HCT116 (cell line): ENCODE results near the gene PPP1R14B. TPM values are rescaled to one million over a fixed set of nuclear protein-coding genes. Genes with fewer than 3 reads are reported as not detected.

Experiments
- ATAC-seq: fragments of 200-7000 bp; cut with Tn5 transposase; 2 replicates; pipeline ENCODE4 v1.9.1; 2020; ENCODE audit warnings: mild to moderate bottlenecking, moderate library complexity
- BruUV-seq: library from RNA; stranded (reverse); fragments of 400-500 nt; replicated peaks from 2 replicates; lab custom pipeline; 2021; lab: Mats Ljungman, UMichigan
- CTCF ChIA-PET: fragments of 300-600 bp; sonication (Branson Sonifier 250); formaldehyde crosslinking; loops from one replicate; lab custom pipeline; 2021; ENCODE audit warnings: antibody characterized with exemption; lab: Charles Lee
- POLR2A ChIA-PET: fragments of 300-600, 350-600 bp; sonication (Branson Sonifier 250); formaldehyde crosslinking; loops from one replicate; lab custom pipeline; 2021; ENCODE audit warnings: antibody characterized with exemption; lab: Charles Lee
- RAD21 ChIA-PET, 2 experiments: fragments of 300-600 bp; sonication (Branson Sonifier 250); formaldehyde crosslinking; loops; one replicate each; lab custom pipeline; 2023; ENCODE audit warnings: low total read pairs in 2 of 2; ENCODE audit not compliant: uncharacterized antibody in 2 of 2, unreplicated experiment in 2 of 2, low non-redundant PET in 1 of 2; lab: Charles Lee
- DNase-seq: peaks from one replicate; pipeline ENCODE4 v3.0.0-alpha.2; 2010; ENCODE audit warnings: low read depth, low spot score
- H2AFZ ChIP-seq: fragments of 200-600 bp; shearing (Covaris generic), sonication (generic); 2 replicates; pipeline ENCODE4 v1.6.1; 2017; ENCODE audit warnings: low read depth, mixed run types, mixed read lengths, antibody characterized with exemption, low read length; ENCODE audit not compliant: poor library complexity, severe bottlenecking
- H3K27ac ChIP-seq: 2 replicates; pipeline ENCODE4 v1.5.1; 2012; ENCODE audit warnings: low read depth, low read length
- H3K27me3 ChIP-seq: fragments of 200-600 bp; sonication (generic); 2 replicates; pipeline ENCODE4 v1.6.1; 2016; ENCODE audit warnings: mixed run types, low read length, mixed read lengths; ENCODE audit not compliant: insufficient read depth
- H3K36me3 ChIP-seq, 2 experiments: fragments of 200-500 bp in 1 of 2; fragments of 200-600 bp in 1 of 2; sonication (Bioruptor generic) in 1 of 2; sonication (generic) in 1 of 2; 2 replicates each; pipeline versions ENCODE4 v1.5.1 to v1.6.1; 2014 to 2016; ENCODE audit warnings: low read length in 2 of 2, inconsistent platforms in 1 of 2, mixed read lengths in 1 of 2, mixed run types in 1 of 2; ENCODE audit not compliant: insufficient read depth in 2 of 2, control insufficient read depth in 1 of 2
- H3K4me1 ChIP-seq, 2 experiments: fragments of 200-600 bp in 1 of 2; sonication (generic) in 1 of 2; 2 replicates each; pipeline versions ENCODE4 v1.5.1 to v1.6.1; 2012 to 2017; ENCODE audit warnings: low read length in 2 of 2, inconsistent platforms in 1 of 2, mild to moderate bottlenecking in 1 of 2, mixed read lengths in 1 of 2, mixed run types in 1 of 2, moderate library complexity in 1 of 2; ENCODE audit not compliant: insufficient read depth in 2 of 2, control insufficient read depth in 1 of 2
- H3K4me2 ChIP-seq: fragments of 200-600 bp; sonication (generic); 2 replicates; pipeline ENCODE4 v1.6.1; 2017; ENCODE audit warnings: mixed run types, low read length, mixed read lengths
- H3K4me3 ChIP-seq, 2 experiments: fragments of 200-600 bp in 1 of 2; sonication (generic) in 1 of 2; replicated peaks in 1 of 2; 2 replicates each; pipeline ENCODE4 v1.5.1; 2011 to 2016; ENCODE audit warnings: low read length in 2 of 2, control low read depth in 1 of 2, low read depth in 1 of 2, mild to moderate bottlenecking in 1 of 2, mixed read lengths in 1 of 2, mixed run types in 1 of 2
- H3K79me2 ChIP-seq: fragments of 200-600 bp; sonication (generic); 2 replicates; pipeline ENCODE4 v1.6.1; 2017; ENCODE audit warnings: mild to moderate bottlenecking, mixed run types, low read length, moderate library complexity, mixed read lengths; ENCODE audit not compliant: insufficient read depth
- H3K9ac ChIP-seq: fragments of 200-600 bp; sonication (generic); 2 replicates; pipeline ENCODE4 v1.6.1; 2016; ENCODE audit warnings: low read length, mixed read lengths
- H3K9me2 ChIP-seq: fragments of 200-600 bp; sonication (generic), shearing (Covaris generic); 2 replicates; pipeline ENCODE4 v1.6.1; 2017; ENCODE audit warnings: mixed run types, mild to moderate bottlenecking, moderate library complexity; ENCODE audit not compliant: insufficient read depth
- H3K9me3 ChIP-seq, 2 experiments: fragments of 200-500 bp in 1 of 2; fragments of 200-600 bp in 1 of 2; sonication (Bioruptor generic) in 1 of 2; sonication (generic) in 1 of 2; 2 replicates each; pipeline ENCODE4 v1.6.1; 2014 to 2017; ENCODE audit warnings: low read length in 2 of 2, mixed read lengths in 2 of 2, inconsistent platforms in 1 of 2, low read depth in 1 of 2, mild to moderate bottlenecking in 1 of 2, mixed run types in 1 of 2, moderate library complexity in 1 of 2; ENCODE audit not compliant: control insufficient read depth in 1 of 2, insufficient read depth in 1 of 2
- H4K20me1 ChIP-seq: fragments of 200-600 bp; sonication (generic), shearing (Covaris generic); 2 replicates; pipeline ENCODE4 v1.6.1; 2017; ENCODE audit warnings: mixed run types, mild to moderate bottlenecking, moderate library complexity; ENCODE audit not compliant: insufficient read depth
- CEBPB ChIP-seq: IDR thresholded peaks from 2 replicates; pipeline ENCODE4 v1.6.1; 2012; ENCODE audit warnings: low read depth
- EGR1 ChIP-seq: IDR thresholded peaks from 2 replicates; pipeline ENCODE4 v1.6.1; 2012; ENCODE audit warnings: low read depth
- ELF1 ChIP-seq: IDR thresholded peaks from 2 replicates; pipeline ENCODE4 v1.6.1; 2012; ENCODE audit warnings: low read depth, borderline replicate concordance
- EZH2 ChIP-seq: fragments of 200-600 bp; sonication (generic); IDR thresholded peaks from 2 replicates; pipeline ENCODE4 v1.6.1; 2017; ENCODE audit warnings: antibody characterized with exemption, mixed run types
- FOSL1 ChIP-seq: IDR thresholded peaks from 2 replicates; pipeline ENCODE4 v1.6.1; 2012; ENCODE audit warnings: low read depth
- JUND ChIP-seq: IDR thresholded peaks from 2 replicates; pipeline ENCODE4 v1.6.1; 2012
- POLR2AphosphoS5 ChIP-seq: IDR thresholded peaks from 2 replicates; pipeline ENCODE4 v1.6.1; 2011; ENCODE audit warnings: mild to moderate bottlenecking, low read depth, low read length, moderate library complexity
- RAD21 ChIP-seq: IDR thresholded peaks from 2 replicates; pipeline ENCODE4 v1.6.1; 2012; ENCODE audit warnings: low read depth, mild to moderate bottlenecking
- SIN3A ChIP-seq: IDR thresholded peaks from 2 replicates; pipeline ENCODE4 v1.6.1; 2012; ENCODE audit warnings: low read depth
- SRF ChIP-seq: IDR thresholded peaks from 2 replicates; pipeline ENCODE4 v1.6.1; 2012; ENCODE audit warnings: low read depth
- TCF7L2 ChIP-seq: IDR thresholded peaks from 2 replicates; pipeline ENCODE4 v1.7.0; 2011; ENCODE audit warnings: borderline replicate concordance, inconsistent platforms; ENCODE audit not compliant: insufficient read depth, insufficient read length; ENCODE audit errors: extremely low read depth
- YY1 ChIP-seq: IDR thresholded peaks from 2 replicates; pipeline ENCODE4 v1.6.1; 2011; ENCODE audit warnings: low read length, low read depth, moderate library complexity, mild to moderate bottlenecking; ENCODE audit not compliant: insufficient replicate concordance; ENCODE audit errors: extremely low read depth
- ZBTB33 ChIP-seq: IDR thresholded peaks from 2 replicates; pipeline ENCODE4 v1.6.1; 2011; ENCODE audit warnings: mild to moderate bottlenecking, low read length, moderate library complexity; ENCODE audit not compliant: insufficient replicate concordance; ENCODE audit errors: extremely low read depth
- ZFX ChIP-seq: fragments of 450-650 bp; IDR thresholded peaks from 2 replicates; pipeline ENCODE4 v1.6.1; 2017
- ZNF274 ChIP-seq: fragments of 200-500 bp; sonication (Bioruptor generic); IDR thresholded peaks from 2 replicates; pipeline ENCODE4 v1.6.1; 2014; ENCODE audit warnings: mild to moderate bottlenecking, low read depth, low read length, inconsistent platforms
- intact Hi-C: fragments of 100-400 bp; cut with micrococcal nuclease; formaldehyde crosslinking; loops from 2 replicates; pipeline ENCODE4 v1.10.0; 2022
- total RNA-seq: library from RNA; stranded (reverse); gene quantifications from one replicate; pipeline ENCODE4 v1.2.1, GENCODE V29; 2021; ENCODE audit not compliant: unreplicated experiment
- TF ChIP-seq, protein P1 (sequence below): IDR thresholded peaks from 2 replicates; pipeline ENCODE4 v1.6.1; 2012; ENCODE audit warnings: low read depth
- TF ChIP-seq, protein P2 (sequence below), 3 experiments: fragments of 200-600 bp in 1 of 3; sonication (generic) in 1 of 3; IDR thresholded peaks in 2 of 3; conservative IDR thresholded peaks in 1 of 3; 2 replicates each; pipeline ENCODE4 v1.5.1; 2012 to 2017; ENCODE audit warnings: low read depth in 2 of 3, low read length in 2 of 3, antibody characterized with exemption in 1 of 3, borderline replicate concordance in 1 of 3, control low read depth in 1 of 3, mild to moderate bottlenecking in 1 of 3, mixed read lengths in 1 of 3, mixed run types in 1 of 3, moderate library complexity in 1 of 3; ENCODE audit not compliant: insufficient read depth in 1 of 3
- TF ChIP-seq, protein P3 (sequence below): IDR thresholded peaks from 2 replicates; pipeline ENCODE4 v1.6.1; 2012

Gene PPP1R14B
- total RNA-seq, 1 experiment from 2014 or later = 332 TPM

GRCh38 chr11:64231546-64231945 lies 15.2 kb downstream of the PPP1R14B start:
- DNase-seq (no peak), ATAC-seq (no peak)
- Histone ChIP-seq H2AFZ (no peak overlapping the region), H3K9me2 (no peaks in the 10 kb centered on the region), H3K4me3 (no peak overlapping the region), H3K36me3 (no peaks in the 10 kb centered on the region), H4K20me1 (no peaks in the 10 kb centered on the region), H3K9me3 (no peaks in the 10 kb centered on the region), H3K9ac (0 out of 2 replicates have a peak overlapping the region, but pooled peaks have one; percentile 20), H3K4me1 (peaks cover 30 to 72% of the 10 kb centered on the region in 2 experiments), H3K27me3 (no peaks in the 10 kb centered on the region), H3K79me2 (peaks cover 19% of the 10 kb centered on the region), H3K4me2 (peak overlapping the region; percentile 99), H3K27ac (peak overlapping the region; percentile 8; the same call in 1 of the 2 replicates)
- no peak for TF ChIP-seq SIN3A
- no peak for TF ChIP-seq JUND
- no peak for TF ChIP-seq FOSL1
- TF ChIP-seq, protein P1, sequence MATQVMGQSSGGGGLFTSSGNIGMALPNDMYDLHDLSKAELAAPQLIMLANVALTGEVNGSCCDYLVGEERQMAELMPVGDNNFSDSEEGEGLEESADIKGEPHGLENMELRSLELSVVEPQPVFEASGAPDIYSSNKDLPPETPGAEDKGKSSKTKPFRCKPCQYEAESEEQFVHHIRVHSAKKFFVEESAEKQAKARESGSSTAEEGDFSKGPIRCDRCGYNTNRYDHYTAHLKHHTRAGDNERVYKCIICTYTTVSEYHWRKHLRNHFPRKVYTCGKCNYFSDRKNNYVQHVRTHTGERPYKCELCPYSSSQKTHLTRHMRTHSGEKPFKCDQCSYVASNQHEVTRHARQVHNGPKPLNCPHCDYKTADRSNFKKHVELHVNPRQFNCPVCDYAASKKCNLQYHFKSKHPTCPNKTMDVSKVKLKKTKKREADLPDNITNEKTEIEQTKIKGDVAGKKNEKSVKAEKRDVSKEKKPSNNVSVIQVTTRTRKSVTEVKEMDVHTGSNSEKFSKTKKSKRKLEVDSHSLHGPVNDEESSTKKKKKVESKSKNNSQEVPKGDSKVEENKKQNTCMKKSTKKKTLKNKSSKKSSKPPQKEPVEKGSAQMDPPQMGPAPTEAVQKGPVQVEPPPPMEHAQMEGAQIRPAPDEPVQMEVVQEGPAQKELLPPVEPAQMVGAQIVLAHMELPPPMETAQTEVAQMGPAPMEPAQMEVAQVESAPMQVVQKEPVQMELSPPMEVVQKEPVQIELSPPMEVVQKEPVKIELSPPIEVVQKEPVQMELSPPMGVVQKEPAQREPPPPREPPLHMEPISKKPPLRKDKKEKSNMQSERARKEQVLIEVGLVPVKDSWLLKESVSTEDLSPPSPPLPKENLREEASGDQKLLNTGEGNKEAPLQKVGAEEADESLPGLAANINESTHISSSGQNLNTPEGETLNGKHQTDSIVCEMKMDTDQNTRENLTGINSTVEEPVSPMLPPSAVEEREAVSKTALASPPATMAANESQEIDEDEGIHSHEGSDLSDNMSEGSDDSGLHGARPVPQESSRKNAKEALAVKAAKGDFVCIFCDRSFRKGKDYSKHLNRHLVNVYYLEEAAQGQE = no peak
- TF ChIP-seq ZNF274 = no peak
- TF ChIP-seq RAD21 = no peak
- TF ChIP-seq EZH2 = no peak
- no peak for TF ChIP-seq EGR1
- no peak for TF ChIP-seq ZFX
- TF ChIP-seq YY1 = no peak
- TF ChIP-seq CEBPB = no peak
- TF ChIP-seq, protein P2, sequence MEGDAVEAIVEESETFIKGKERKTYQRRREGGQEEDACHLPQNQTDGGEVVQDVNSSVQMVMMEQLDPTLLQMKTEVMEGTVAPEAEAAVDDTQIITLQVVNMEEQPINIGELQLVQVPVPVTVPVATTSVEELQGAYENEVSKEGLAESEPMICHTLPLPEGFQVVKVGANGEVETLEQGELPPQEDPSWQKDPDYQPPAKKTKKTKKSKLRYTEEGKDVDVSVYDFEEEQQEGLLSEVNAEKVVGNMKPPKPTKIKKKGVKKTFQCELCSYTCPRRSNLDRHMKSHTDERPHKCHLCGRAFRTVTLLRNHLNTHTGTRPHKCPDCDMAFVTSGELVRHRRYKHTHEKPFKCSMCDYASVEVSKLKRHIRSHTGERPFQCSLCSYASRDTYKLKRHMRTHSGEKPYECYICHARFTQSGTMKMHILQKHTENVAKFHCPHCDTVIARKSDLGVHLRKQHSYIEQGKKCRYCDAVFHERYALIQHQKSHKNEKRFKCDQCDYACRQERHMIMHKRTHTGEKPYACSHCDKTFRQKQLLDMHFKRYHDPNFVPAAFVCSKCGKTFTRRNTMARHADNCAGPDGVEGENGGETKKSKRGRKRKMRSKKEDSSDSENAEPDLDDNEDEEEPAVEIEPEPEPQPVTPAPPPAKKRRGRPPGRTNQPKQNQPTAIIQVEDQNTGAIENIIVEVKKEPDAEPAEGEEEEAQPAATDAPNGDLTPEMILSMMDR (IDR thresholded peaks at IDR 0.05 in 2 of 3, conservative IDR thresholded peaks at IDR 0.05 in 1 of 3; ENCODE audit: borderline replicate concordance in 1 of 3, insufficient read depth in 1 of 3, low read depth in 2 of 3, low read length in 2 of 3) = no peak
- TF ChIP-seq, protein P3, sequence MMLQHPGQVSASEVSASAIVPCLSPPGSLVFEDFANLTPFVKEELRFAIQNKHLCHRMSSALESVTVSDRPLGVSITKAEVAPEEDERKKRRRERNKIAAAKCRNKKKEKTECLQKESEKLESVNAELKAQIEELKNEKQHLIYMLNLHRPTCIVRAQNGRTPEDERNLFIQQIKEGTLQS = no peak
- no peak for TF ChIP-seq POLR2AphosphoS5
- TF ChIP-seq TCF7L2 = no peak
- TF ChIP-seq SRF = no peak
- TF ChIP-seq ZBTB33 = no peak
- no peak for TF ChIP-seq ELF1
- intact Hi-C loops = no loop called here
- ChIA-PET POLR2A (interaction anchor here (0.5 to 3.1 kb wide), 4 partner anchors 8 to 52 kb away, joined by 3 to 11 read pairs (median 5); partner anchors contain the start of gene FKBP2), RAD21 (interaction anchor here in 1 of 2 experiments (0.6 kb wide), 1 partner anchor 43 kb away, joined by 3 read pairs; no protein-coding TSS in a partner anchor), CTCF (no interaction called here)
- BruUV-seq = no TSS peak
